H9 (cell line): ENCODE data around the gene UNC13C. TPM values are rescaled to one million over a fixed set of nuclear protein-coding genes. Genes with fewer than 3 reads are reported as not detected.

Experiments used
- DNase-seq: peaks from one replicate; pipeline ENCODE4 v3.0.0-alpha.2; 2017
- H2AFZ ChIP-seq: one replicate; pipeline ENCODE4 v1.6.1; 2013; ENCODE audit warnings: mild to moderate bottlenecking, low read length, control low read depth, moderate library complexity
- H2AK5ac ChIP-seq: 2 replicates; pipeline ENCODE4 v1.6.1; 2013; ENCODE audit warnings: low read length, control low read depth, mixed read lengths; ENCODE audit not compliant: insufficient read length
- H2BK120ac ChIP-seq: one replicate; pipeline ENCODE4 v1.6.1; 2013; ENCODE audit warnings: low read depth, mild to moderate bottlenecking, low read length, control low read depth, inconsistent platforms; ENCODE audit not compliant: poor library complexity, severe bottlenecking
- H2BK12ac ChIP-seq: 2 replicates; pipeline ENCODE4 v1.6.1; 2013; ENCODE audit warnings: low read length, control low read depth, mixed read lengths, low read depth; ENCODE audit not compliant: insufficient read length
- H2BK15ac ChIP-seq: 2 replicates; pipeline ENCODE4 v1.6.1; 2013; ENCODE audit warnings: low read depth, low read length, control low read depth
- H2BK20ac ChIP-seq: one replicate; pipeline ENCODE4 v1.6.1; 2013; ENCODE audit warnings: low read depth, mild to moderate bottlenecking, low read length, control low read depth, inconsistent platforms; ENCODE audit not compliant: poor library complexity, severe bottlenecking
- H2BK5ac ChIP-seq: 2 replicates; pipeline ENCODE4 v1.6.1; 2013; ENCODE audit warnings: low read length, control low read depth, mixed read lengths; ENCODE audit not compliant: insufficient read length
- H3K14ac ChIP-seq: 2 replicates; pipeline ENCODE4 v1.6.1; 2013; ENCODE audit warnings: low read length, control low read depth; ENCODE audit not compliant: insufficient read depth
- H3K18ac ChIP-seq: 2 replicates; pipeline ENCODE4 v1.6.1; 2013; ENCODE audit warnings: low read depth, mild to moderate bottlenecking, mixed read lengths, low read length, control low read depth; ENCODE audit not compliant: insufficient read length
- H3K23ac ChIP-seq: 2 replicates; pipeline ENCODE4 v1.6.1; 2013; ENCODE audit warnings: low read length, control low read depth, mixed read lengths, low read depth; ENCODE audit not compliant: insufficient read length
- H3K23me2 ChIP-seq: 2 replicates; pipeline ENCODE4 v1.6.1; 2013; ENCODE audit warnings: low read depth, mild to moderate bottlenecking, mixed read lengths, low read length, control low read depth; ENCODE audit not compliant: insufficient read length, poor library complexity, severe bottlenecking
- H3K27ac ChIP-seq: 2 replicates; pipeline ENCODE4 v1.5.1; 2013; ENCODE audit warnings: low read length, control low read depth, mixed read lengths, low read depth; ENCODE audit not compliant: insufficient read length
- H3K27me3 ChIP-seq: 2 replicates; pipeline ENCODE4 v1.6.1; 2013; ENCODE audit warnings: low read length, control low read depth, inconsistent platforms; ENCODE audit not compliant: insufficient read depth
- H3K4ac ChIP-seq: 2 replicates; pipeline ENCODE4 v1.6.1; 2013; ENCODE audit warnings: low read depth, mild to moderate bottlenecking, control low read depth, inconsistent platforms, low read length, moderate library complexity
- H3K4me1 ChIP-seq: 2 replicates; pipeline ENCODE4 v1.6.1; 2013; ENCODE audit warnings: low read length, control low read depth, inconsistent platforms; ENCODE audit not compliant: insufficient read depth
- H3K4me2 ChIP-seq: 2 replicates; pipeline ENCODE4 v1.6.1; 2013; ENCODE audit warnings: low read length, control low read depth, mixed read lengths; ENCODE audit not compliant: insufficient read length, insufficient read depth
- H3K56ac ChIP-seq: 2 replicates; pipeline ENCODE4 v1.6.1; 2013; ENCODE audit warnings: low read depth, mild to moderate bottlenecking, mixed read lengths, low read length, control low read depth; ENCODE audit not compliant: insufficient read length
- H3K79me1 ChIP-seq: 2 replicates; pipeline ENCODE4 v1.6.1; 2013; ENCODE audit warnings: low read depth, mild to moderate bottlenecking, moderate library complexity, low read length, control low read depth, inconsistent platforms; ENCODE audit not compliant: insufficient read depth, poor library complexity, severe bottlenecking
- H3K79me2 ChIP-seq: 2 replicates; pipeline ENCODE4 v1.6.1; 2013; ENCODE audit warnings: low read length, control low read depth, inconsistent platforms; ENCODE audit not compliant: insufficient read depth
- H3K9ac ChIP-seq: 2 replicates; pipeline ENCODE4 v1.6.1; 2013; ENCODE audit warnings: low read length, control low read depth, mixed read lengths; ENCODE audit not compliant: insufficient read length; ENCODE audit errors: extremely low read depth
- H3K9me3 ChIP-seq: one replicate; pipeline ENCODE4 v1.6.1; 2013; ENCODE audit warnings: low read depth, low read length, inconsistent platforms; ENCODE audit not compliant: control insufficient read depth
- H3T11ph ChIP-seq: one replicate; pipeline ENCODE4 v1.6.1; 2013; ENCODE audit warnings: mild to moderate bottlenecking, low read length, control low read depth, inconsistent platforms
- H4K20me1 ChIP-seq: one replicate; pipeline ENCODE4 v1.6.1; 2013; ENCODE audit not compliant: control insufficient read depth, insufficient read length, insufficient read depth
- H4K5ac ChIP-seq: 2 replicates; pipeline ENCODE4 v1.6.1; 2013; ENCODE audit warnings: low read depth, mild to moderate bottlenecking, mixed read lengths, low read length, control low read depth; ENCODE audit not compliant: insufficient read length
- H4K8ac ChIP-seq: replicated peaks from 2 replicates; pipeline ENCODE4 v1.6.1; 2013; ENCODE audit warnings: low read length, control low read depth, mixed read lengths, low read depth; ENCODE audit not compliant: insufficient read length
- H4K91ac ChIP-seq: 2 replicates; pipeline ENCODE4 v1.6.1; 2013; ENCODE audit warnings: low read depth, mild to moderate bottlenecking, moderate library complexity, mixed read lengths, low read length, control low read depth; ENCODE audit not compliant: insufficient read length
- H3K27ac Mint-ChIP-seq, 3 experiments: 2 replicates in 2 of 3; 3 replicates in 1 of 3; pipeline ENCODE4 v1.8.0; 2020 to 2021; ENCODE audit warnings: mixed read lengths in 3 of 3, mild to moderate bottlenecking in 1 of 3, moderate library complexity in 1 of 3
- H3K27me3 Mint-ChIP-seq: 2 replicates; pipeline ENCODE4 v1.8.0; 2021; ENCODE audit warnings: low read depth, mild to moderate bottlenecking, moderate library complexity, mixed read lengths
- H3K36me3 Mint-ChIP-seq, 3 experiments: 2 replicates in 2 of 3; 3 replicates in 1 of 3; pipeline ENCODE4 v1.8.0; 2020 to 2021; ENCODE audit warnings: low read depth in 3 of 3, mixed read lengths in 3 of 3; ENCODE audit not compliant: insufficient read depth in 1 of 3
- H3K4me1 Mint-ChIP-seq, 2 experiments: 2 replicates each; pipeline ENCODE4 v1.8.0; 2020; ENCODE audit warnings: mixed read lengths in 2 of 2
- H3K4me3 Mint-ChIP-seq, 2 experiments: 2 replicates in 1 of 2; 3 replicates in 1 of 2; pipeline ENCODE4 v1.8.0; 2020 to 2021; ENCODE audit warnings: mild to moderate bottlenecking in 2 of 2, mixed read lengths in 2 of 2, moderate library complexity in 1 of 2
- H3K9me3 Mint-ChIP-seq, 2 experiments: 2 replicates in 1 of 2; 3 replicates in 1 of 2; pipeline ENCODE4 v1.8.0; 2020; ENCODE audit warnings: mild to moderate bottlenecking in 2 of 2, mixed read lengths in 2 of 2, moderate library complexity in 1 of 2
- WGBS: extraction: QIAGEN DNeasy Blood & Tissue Kit; methylation state at CpG from one replicate; pipeline ENCODE4 v1.1.7; 2013; ENCODE audit warnings: missing lambda C conversion rate, low lambda C conversion rate, mixed read lengths; ENCODE audit not compliant: insufficient read length; ENCODE audit errors: extremely low coverage; 5-methylcytosine and 5-hydroxymethylcytosine counted together
- total RNA-seq: library from RNA; stranded (reverse); gene quantifications from 2 replicates; pipeline ENCODE4 v1.2.1, GENCODE V29; 2021
- TF ChIP-seq, protein P1 (sequence below): fragments of 200-600 bp; sonication (generic); conservative IDR thresholded peaks from 3 replicates; pipeline ENCODE4 v1.8.0; 2021; ENCODE audit warnings: antibody characterized with exemption, mild to moderate bottlenecking

UNC13C gene
- total RNA-seq, 1 experiment from 2014 or later: 0.02 TPM

GRCh38 chr15:53982071-53982680 is 3.9 kb downstream of the UNC13C start:
- no peak overlapping the region for H3K27ac ChIP-seq
- no peak overlapping the region for H3K23ac ChIP-seq
- H3K4me1 Mint-ChIP-seq: peaks cover 11 to 13% of the 10 kb centered on the region in 2 experiments
- H4K91ac ChIP-seq: no peak overlapping the region
- no peak overlapping the region for H2AFZ ChIP-seq
- no peaks in the 10 kb centered on the region for H3K79me2 ChIP-seq
- H4K20me1 ChIP-seq: no peaks in the 10 kb centered on the region
- no peaks in the 10 kb centered on the region; the same call in 1 of the 2 replicates for H3K27me3 ChIP-seq
- H2BK12ac ChIP-seq: no peak overlapping the region
- H3K27me3 Mint-ChIP-seq: peaks cover 36% of the 10 kb centered on the region
- H3K14ac ChIP-seq: no peak overlapping the region
- H3K18ac ChIP-seq: no peak overlapping the region
- no peak overlapping the region for H4K5ac ChIP-seq
- no peak overlapping the region for H3K4ac ChIP-seq
- no peak overlapping the region for H3K4me2 ChIP-seq
- no peak overlapping the region for H3T11ph ChIP-seq
- no CpG with 5 or more reads among the region's 4 CpGs for WGBS
- no peak overlapping the region for H3K56ac ChIP-seq
- TF ChIP-seq, protein P1, sequence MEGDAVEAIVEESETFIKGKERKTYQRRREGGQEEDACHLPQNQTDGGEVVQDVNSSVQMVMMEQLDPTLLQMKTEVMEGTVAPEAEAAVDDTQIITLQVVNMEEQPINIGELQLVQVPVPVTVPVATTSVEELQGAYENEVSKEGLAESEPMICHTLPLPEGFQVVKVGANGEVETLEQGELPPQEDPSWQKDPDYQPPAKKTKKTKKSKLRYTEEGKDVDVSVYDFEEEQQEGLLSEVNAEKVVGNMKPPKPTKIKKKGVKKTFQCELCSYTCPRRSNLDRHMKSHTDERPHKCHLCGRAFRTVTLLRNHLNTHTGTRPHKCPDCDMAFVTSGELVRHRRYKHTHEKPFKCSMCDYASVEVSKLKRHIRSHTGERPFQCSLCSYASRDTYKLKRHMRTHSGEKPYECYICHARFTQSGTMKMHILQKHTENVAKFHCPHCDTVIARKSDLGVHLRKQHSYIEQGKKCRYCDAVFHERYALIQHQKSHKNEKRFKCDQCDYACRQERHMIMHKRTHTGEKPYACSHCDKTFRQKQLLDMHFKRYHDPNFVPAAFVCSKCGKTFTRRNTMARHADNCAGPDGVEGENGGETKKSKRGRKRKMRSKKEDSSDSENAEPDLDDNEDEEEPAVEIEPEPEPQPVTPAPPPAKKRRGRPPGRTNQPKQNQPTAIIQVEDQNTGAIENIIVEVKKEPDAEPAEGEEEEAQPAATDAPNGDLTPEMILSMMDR: no peak
- H3K4me3 Mint-ChIP-seq: no peak overlapping the region
- H2BK20ac ChIP-seq: no peak overlapping the region
- H3K79me1 ChIP-seq: no peaks in the 10 kb centered on the region
- H3K23me2 ChIP-seq: peaks cover 7% of the 10 kb centered on the region
- no peaks in the 10 kb centered on the region for H3K36me3 Mint-ChIP-seq
- no peaks in the 10 kb centered on the region for H3K4me1 ChIP-seq
- no peaks in the 10 kb centered on the region for H3K9me3 Mint-ChIP-seq
- no peak overlapping the region for H2BK15ac ChIP-seq
- no peak overlapping the region for H2BK5ac ChIP-seq
- no peak overlapping the region for H2AK5ac ChIP-seq
- H3K9me3 ChIP-seq: no peaks in the 10 kb centered on the region
- no peak overlapping the region for H2BK120ac ChIP-seq
- no peak overlapping the region for H3K9ac ChIP-seq
- no peak overlapping the region for H4K8ac ChIP-seq
- H3K27ac Mint-ChIP-seq: no peak overlapping the region
- DNase-seq: no peak
